ENCODE results near the gene CBLL1. TPM values are rescaled to one million over a fixed set of nuclear protein-coding genes. Genes with fewer than 3 reads are reported as not detected.

CBLL1 gene
- polyA plus RNA-seq, 2 of the 4 experiments (the other 2 are of a cell fraction) = 26.1 to 40.5 TPM

- FAIRE-seq = no peak
- POLR2A ChIA-PET = no interaction called here
- CTCF ChIA-PET = interaction anchor here (1.4 kb wide), 1 partner anchor 35 kb away, joined by 4 read pairs; the partner anchor contains the start of gene CBLL1
- Histone ChIP-seq H3K27ac (no peak overlapping the region), H3K9me3 (no peaks in the 10 kb centered on the region), H3K4me1 (no peaks in the 10 kb centered on the region), H3K4me2 (no peak overlapping the region), H3K4me3 (no peak overlapping the region)
- no peak for DNase-seq (ENCODE audit: low read depth in 1 of 2, low spot score in 1 of 2)
- TF ChIP-seq ATOH8 (CRISPR knock-in tag; IDR thresholded peaks at IDR 0.05; ENCODE audit: low read depth) (no peak), CBX8 (IDR thresholded peaks at IDR 0.05) (no peak), HOXB5 (CRISPR knock-in tag; IDR thresholded peaks at IDR 0.05) (no peak), HES2 (IDR thresholded peaks at IDR 0.05) (no peak), CTCF (IDR thresholded peaks at IDR 0.05) (no peak), SMC3 (IDR thresholded peaks at IDR 0.05) (no peak), ZFP36 (IDR thresholded peaks at IDR 0.05; ENCODE audit: borderline replicate concordance, partially characterized antibody) (no peak), MAFK (IDR thresholded peaks at IDR 0.05; ENCODE audit: partially characterized antibody) (no peak)
- ATAC-seq = no peak
- WGBS (ENCODE audit: missing lambda C conversion rate) = 66% methylated on average over 4 of the region's 4 CpGs
These were observed 34.3 kb downstream of the CBLL1 start for GRCh38 chr7:107778283-107778682.

GRCh38 chr7:107779647-107780099 lies 35.7 kb downstream of the CBLL1 start:
- Histone ChIP-seq H3K4me3 (no peak overlapping the region), H3K4me2 (no peak overlapping the region), H3K9me3 (no peaks in the 10 kb centered on the region), H3K27ac (no peak overlapping the region), H3K4me1 (no peaks in the 10 kb centered on the region)
- no peak for TF ChIP-seq ZSCAN20 (CRISPR knock-in tag; IDR thresholded peaks at IDR 0.05)
- TF ChIP-seq EHMT2 (IDR thresholded peaks at IDR 0.05; ENCODE audit: low read depth) = no peak
- ChIA-PET CTCF (interaction anchor here (1.4 kb wide), 1 partner anchor 36 kb away, joined by 4 read pairs; the partner anchor contains the start of gene CBLL1), POLR2A (no interaction called here)
- no peak for ATAC-seq
- no peak for DNase-seq (ENCODE audit: low read depth in 1 of 2, low spot score in 1 of 2)
- 63% methylated on average over 6 of the region's 6 CpGs for WGBS (ENCODE audit: missing lambda C conversion rate)
- no peak for FAIRE-seq

GRCh38 chr7:107782374-107782773 lies 38.4 kb downstream of the CBLL1 start:
- Histone ChIP-seq H3K27ac (no peak overlapping the region), H3K9me3 (no peaks in the 10 kb centered on the region), H3K4me1 (no peaks in the 10 kb centered on the region), H3K4me2 (no peak overlapping the region), H3K4me3 (no peak overlapping the region)
- no peak for ATAC-seq
- no peak for FAIRE-seq
- ChIA-PET POLR2A (no interaction called here), CTCF (interaction anchor here (0.6 to 1.4 kb wide), 2 partner anchors 93 to 354 kb away, joined by 3 to 4 read pairs; no protein-coding TSS in a partner anchor)
- WGBS (ENCODE audit: missing lambda C conversion rate) = 36% methylated on average over 3 of the region's 3 CpGs
- DNase-seq (ENCODE audit: low read depth in 1 of 2, low spot score in 1 of 2) = no peak
- TF ChIP-seq NR3C1 (IDR thresholded peaks at IDR 0.05) (no peak), KDM1A (IDR thresholded peaks at IDR 0.05; ENCODE audit: low read depth) (no peak), CBX8 (IDR thresholded peaks at IDR 0.05) (no peak), CHD4 (IDR thresholded peaks at IDR 0.05; ENCODE audit: borderline replicate concordance) (no peak), SMC3 (IDR thresholded peaks at IDR 0.05) (no peak), CEBPB (IDR thresholded peaks at IDR 0.05) (no peak), RCOR1 (IDR thresholded peaks at IDR 0.05; ENCODE audit: low read depth, low read length) (no peak), KDM5A (IDR thresholded peaks at IDR 0.05) (no peak), HES2 (IDR thresholded peaks at IDR 0.05) (no peak), EHMT2 (IDR thresholded peaks at IDR 0.05; ENCODE audit: low read depth) (no peak), RAD21 (conservative IDR thresholded peaks at IDR 0.05 in 1 of 2, IDR thresholded peaks at IDR 0.05 in 1 of 2) (no peak), TP53 (CRISPR knock-in tag; IDR thresholded peaks at IDR 0.05) (no peak), RARB (CRISPR knock-in tag; IDR thresholded peaks at IDR 0.05) (no peak), EP300 (IDR thresholded peaks at IDR 0.05) (no peak), HOXB5 (CRISPR knock-in tag; IDR thresholded peaks at IDR 0.05) (no peak), MAFK (IDR thresholded peaks at IDR 0.05; ENCODE audit: partially characterized antibody) (no peak)
